HEK293 (cell line): ENCODE data around the gene DOK4.

Experiments
- CTCF ChIA-PET: fragments of 350-600 bp; formaldehyde crosslinking; extraction: SDS; loops from one replicate; lab custom pipeline; 2021; ENCODE audit warnings: antibody characterized with exemption; lab: Yijun Ruan, JAX
- POLR2A ChIA-PET: fragments of 300-600 bp; formaldehyde crosslinking; extraction: SDS; loops from one replicate; lab custom pipeline; 2020; ENCODE audit warnings: antibody characterized with exemption, inconsistent platforms; lab: Yijun Ruan, JAX
- H3K27ac ChIP-seq: fragments of 200-500 bp; sonication (Bioruptor generic); 2 replicates; pipeline ENCODE4 v1.5.1; 2014; ENCODE audit warnings: low read depth, low read length, control low read depth, inconsistent platforms; ENCODE audit errors: extremely low read depth
- H3K36me3 ChIP-seq, 2 experiments: fragments of 200-500 bp in 1 of 2; sonication (Bioruptor generic) in 1 of 2; 1 replicate in 1 of 2; 2 replicates in 1 of 2; pipeline ENCODE4 v1.5.1; 2014 to 2017; ENCODE audit warnings: inconsistent platforms in 2 of 2, low read length in 2 of 2; ENCODE audit not compliant: control insufficient read depth in 2 of 2, insufficient read depth in 1 of 2
- H3K4me1 ChIP-seq: fragments of 200-500 bp; sonication (Bioruptor generic); 2 replicates; pipeline ENCODE4 v1.5.1; 2014; ENCODE audit warnings: mild to moderate bottlenecking, low read length, inconsistent platforms; ENCODE audit not compliant: control insufficient read depth, insufficient read depth
- H3K4me3 ChIP-seq: 2 replicates; pipeline ENCODE4 v1.5.1; 2011; ENCODE audit warnings: low read depth, mild to moderate bottlenecking, control low read depth, low read length, moderate library complexity
- H3K9me3 ChIP-seq: fragments of 200-500 bp; sonication (Bioruptor generic); 2 replicates; pipeline ENCODE4 v1.5.1; 2014; ENCODE audit warnings: low read depth, low read length, inconsistent platforms; ENCODE audit not compliant: control insufficient read depth, insufficient read depth
- HOXA7 ChIP-seq: sonication (generic); formaldehyde crosslinking; IDR thresholded peaks from 2 replicates; pipeline ENCODE4 v1.8.1; 2022; ENCODE audit warnings: missing genetic modification reagents, borderline replicate concordance
- HOXC10 ChIP-seq: sonication (generic); formaldehyde crosslinking; IDR thresholded peaks from 2 replicates; pipeline ENCODE4 v1.8.1; 2023; ENCODE audit warnings: mild to moderate bottlenecking, missing genetic modification reagents
- INSM2 ChIP-seq: fragments of 450-650 bp; formaldehyde crosslinking; IDR thresholded peaks from 2 replicates; pipeline ENCODE4 v1.5.1; 2016; ENCODE audit warnings: missing biosample characterization, missing genetic modification characterization
- KLF1 ChIP-seq: fragments of 450-650 bp; formaldehyde crosslinking; IDR thresholded peaks from 2 replicates; pipeline ENCODE4 v1.5.1; 2016; ENCODE audit warnings: missing biosample characterization, missing genetic modification characterization
- KLF8 ChIP-seq: fragments of 450-650 bp; formaldehyde crosslinking; IDR thresholded peaks from 2 replicates; pipeline ENCODE4 v1.5.1; 2016; ENCODE audit warnings: missing biosample characterization, missing genetic modification characterization
- REST ChIP-seq: fragments of 450-650 bp; formaldehyde crosslinking; IDR thresholded peaks from 2 replicates; pipeline ENCODE4 v1.5.1; 2016; ENCODE audit warnings: missing biosample characterization, missing genetic modification characterization
- SP2 ChIP-seq: fragments of 450-650 bp; formaldehyde crosslinking; IDR thresholded peaks from 2 replicates; pipeline ENCODE4 v1.5.1; 2016; ENCODE audit warnings: missing biosample characterization, missing genetic modification characterization
- ZBTB20 ChIP-seq: fragments of 450-650 bp; formaldehyde crosslinking; IDR thresholded peaks from 2 replicates; pipeline ENCODE4 v1.5.1; 2016; ENCODE audit warnings: missing biosample characterization, missing genetic modification characterization
- ZBTB6 ChIP-seq: fragments of 450-650 bp; formaldehyde crosslinking; IDR thresholded peaks from 2 replicates; pipeline ENCODE4 v1.5.1; 2017; ENCODE audit warnings: missing biosample characterization, missing genetic modification characterization
- ZNF146 ChIP-seq: fragments of 450-650 bp; formaldehyde crosslinking; IDR thresholded peaks from 2 replicates; pipeline ENCODE4 v1.5.1; 2016; ENCODE audit warnings: missing biosample characterization, missing genetic modification characterization
- ZNF148 ChIP-seq: fragments of 450-650 bp; formaldehyde crosslinking; IDR thresholded peaks from 2 replicates; pipeline ENCODE4 v1.5.0; 2017; ENCODE audit warnings: missing biosample characterization, missing genetic modification characterization, borderline replicate concordance
- ZNF157 ChIP-seq: fragments of 450-650 bp; formaldehyde crosslinking; IDR thresholded peaks from 2 replicates; pipeline ENCODE4 v1.5.1; 2016; ENCODE audit warnings: missing biosample characterization, missing genetic modification characterization
- ZNF335 ChIP-seq: fragments of 450-650 bp; formaldehyde crosslinking; conservative IDR thresholded peaks from 2 replicates; pipeline ENCODE4 v1.5.1; 2016; ENCODE audit warnings: missing biosample characterization, missing genetic modification characterization
- ZNF426 ChIP-seq: fragments of 450-650 bp; formaldehyde crosslinking; IDR thresholded peaks from 2 replicates; pipeline ENCODE4 v1.5.1; 2017; ENCODE audit warnings: missing biosample characterization, missing genetic modification characterization, mild to moderate bottlenecking, inconsistent platforms, moderate library complexity
- ZNF629 ChIP-seq: fragments of 450-650 bp; formaldehyde crosslinking; IDR thresholded peaks from 2 replicates; pipeline ENCODE4 v1.5.1; 2017; ENCODE audit warnings: missing biosample characterization, missing genetic modification characterization
- ZNF654 ChIP-seq: fragments of 450-650 bp; formaldehyde crosslinking; IDR thresholded peaks from 2 replicates; pipeline ENCODE4 v1.5.1; 2016; ENCODE audit warnings: low read depth, missing biosample characterization, missing genetic modification characterization
- ZNF776 ChIP-seq: fragments of 450-650 bp; formaldehyde crosslinking; IDR thresholded peaks from 2 replicates; pipeline ENCODE4 v1.5.0; 2017; ENCODE audit warnings: missing biosample characterization, missing genetic modification characterization, borderline replicate concordance

DOK4 gene

GRCh38 chr16:57480754-57481230 is 5.5 kb downstream of the DOK4 start (continued):
- TF ChIP-seq KLF8 (no peak), ZNF654 (no peak), REST (no peak), ZBTB6 (tag by site-specific recombination) (peak; percentile 53; the same call in 1 of the 2 replicates), ZNF629 (no peak), ZNF157 (no peak), ZNF776 (tag by site-specific recombination) (no peak), KLF1 (tag by site-specific recombination) (no peak), SP2 (no peak), ZNF148 (no peak), HOXC10 (no peak), ZNF426 (tag by site-specific recombination) (no peak), ZBTB20 (tag by site-specific recombination) (0 out of 2 replicates have a peak, but pooled peaks have one; percentile 19)

- no peak overlapping the region for H3K4me3 ChIP-seq
- CTCF ChIA-PET: interaction anchor here (0.6 to 3.2 kb wide), 5 partner anchors 14 to 897 kb away, joined by 3 to 16 read pairs (median 4); partner anchors contain the start of gene POLR2C
- H3K27ac ChIP-seq: no peak overlapping the region
- H3K4me1 ChIP-seq: no peaks in the 10 kb centered on the region
- no peaks in the 10 kb centered on the region for H3K9me3 ChIP-seq
- POLR2A ChIA-PET: interaction anchor here (1.3 kb wide), 1 partner anchor 18 kb away, joined by 3 read pairs; the partner anchor contains the start of gene POLR2C
- TF ChIP-seq INSM2 (tag by site-specific recombination) (no peak), ZNF146 (tag by site-specific recombination) (no peak), ZNF335 (tag by site-specific recombination) (0 out of 2 replicates have a peak, but pooled peaks have one; percentile 20), HOXA7 (CRISPR knock-in tag) (no peak)
- peaks cover 0 to 2% of the 10 kb centered on the region in 2 experiments; a peak in 1 of 3 replicates for H3K36me3 ChIP-seq
Measured at GRCh38 chr16:57479976-57480753, 6.1 kb downstream of the DOK4 start.
